NCI-H524 (cell line): Measurements from ENCODE around the gene IFFO2.

Experiments used
- DNase-seq, 2 experiments: peaks; one replicate each; lab custom pipeline; 2025; lab: John Stamatoyannopoulos, UW

The IFFO2 gene

GRCh38 chr1:18936814-18937481, 19.5 kb downstream of the IFFO2 start:
- peak in 1 of 2 experiments; percentile 17 for DNase-seq

DNA sequence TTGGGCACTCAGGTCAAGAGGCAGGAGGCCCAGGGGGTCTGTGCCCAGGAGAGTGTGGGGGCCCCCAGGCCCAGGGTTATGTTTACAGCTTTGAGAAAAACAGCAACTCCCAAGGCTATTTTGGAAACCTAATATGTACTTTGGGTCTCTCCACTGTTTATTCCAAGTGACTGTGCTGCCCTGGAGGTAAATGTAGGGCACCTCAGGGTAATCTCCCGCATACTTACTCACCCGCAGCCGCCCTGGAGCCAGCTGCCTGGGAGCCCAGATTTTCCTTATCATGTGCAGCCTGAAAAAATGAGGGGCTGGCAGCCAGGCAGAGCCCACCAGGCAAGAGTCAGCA, 20.0 kb downstream of the IFFO2 start:
- no peak for DNase-seq

- no peak for DNase-seq
Measured at GRCh38 chr1:18934205-18935000, 22.1 kb downstream of the IFFO2 start.

DNA sequence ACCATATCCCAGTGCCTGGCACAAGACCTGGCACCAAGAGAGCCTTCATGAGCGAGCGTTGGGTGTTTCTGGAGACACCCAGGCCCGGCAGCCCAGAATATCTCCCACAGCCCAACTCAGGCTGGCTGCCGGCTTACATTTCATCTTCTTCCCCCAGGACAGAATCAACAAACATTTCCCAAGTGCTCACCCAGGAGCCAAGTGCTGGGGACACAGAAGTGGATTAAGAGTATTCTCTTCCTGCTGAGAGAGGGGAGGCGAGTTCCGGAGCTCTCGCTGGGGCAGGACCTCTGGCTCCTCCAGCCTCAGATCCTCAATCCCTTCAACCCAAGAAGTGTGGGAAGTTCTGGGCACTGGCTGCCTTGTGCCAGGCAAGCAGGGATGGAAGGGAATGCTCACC, 23.6 kb downstream of the IFFO2 start:
- DNase-seq, result no peak

DNA sequence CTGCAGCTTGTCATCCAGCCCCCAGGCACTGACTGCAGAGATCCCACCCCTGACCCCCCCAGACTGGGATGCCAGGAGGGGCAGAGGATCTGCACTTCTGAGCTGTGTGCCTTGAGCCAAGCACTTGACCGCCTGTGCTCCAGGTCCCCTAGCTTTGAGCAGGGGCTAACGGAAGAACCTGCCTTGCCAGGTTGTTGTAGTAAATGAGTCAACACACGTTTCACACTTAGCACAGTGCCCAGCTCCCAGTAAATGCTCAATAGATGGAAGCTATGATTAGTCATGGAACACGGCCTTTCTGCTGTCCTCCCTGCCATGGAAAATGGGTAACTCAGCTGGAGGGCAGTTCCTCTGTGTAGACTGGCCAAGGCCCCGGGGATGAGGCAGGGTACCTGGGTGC, 24.1 kb downstream of the IFFO2 start:
- no peak for DNase-seq

- no peak for DNase-seq
Measured at GRCh38 chr1:18931730-18932129, 24.7 kb downstream of the IFFO2 start.

DNA sequence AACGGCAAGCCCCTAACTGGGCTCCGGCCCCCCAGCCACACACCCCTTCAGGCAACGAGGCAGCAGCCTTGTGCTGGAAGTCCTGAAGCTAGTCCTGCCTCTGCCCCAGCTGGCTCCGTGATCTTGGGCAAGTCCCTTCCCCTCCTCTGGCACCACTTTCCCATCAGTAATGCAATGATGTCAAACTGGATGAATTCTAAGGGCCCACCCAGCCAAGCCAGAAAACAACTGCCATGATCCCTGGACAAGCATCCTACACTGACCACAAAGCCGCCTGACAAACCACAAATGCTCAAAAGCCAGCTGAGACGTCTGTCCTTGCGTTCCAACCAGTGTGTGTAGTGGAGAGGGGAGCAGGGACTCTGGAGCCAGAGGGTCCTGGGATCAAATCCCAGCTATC, 26.8 kb downstream of the IFFO2 start:
- DNase-seq, result no peak

DNA sequence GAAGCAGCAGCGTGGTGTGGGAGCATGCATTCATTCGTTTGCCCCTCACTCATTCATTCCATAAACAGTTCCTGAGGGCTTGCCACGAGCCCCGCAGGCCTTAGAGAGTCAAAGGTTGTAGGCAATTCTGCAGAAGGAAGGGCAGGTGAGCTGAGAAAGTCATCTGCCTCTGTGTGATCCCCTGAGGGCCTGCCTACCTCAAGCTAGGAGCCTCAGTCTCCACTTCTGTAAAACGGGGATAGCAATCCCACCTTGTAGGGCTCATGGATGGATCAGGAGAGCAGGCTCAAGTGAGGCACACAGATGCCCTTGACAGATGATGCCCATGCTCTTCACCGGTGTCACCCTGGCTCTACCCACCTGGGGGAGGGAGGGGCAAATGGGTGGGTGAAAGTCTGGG, 27.5 kb downstream of the IFFO2 start:
- DNase-seq, result no peak

DNA sequence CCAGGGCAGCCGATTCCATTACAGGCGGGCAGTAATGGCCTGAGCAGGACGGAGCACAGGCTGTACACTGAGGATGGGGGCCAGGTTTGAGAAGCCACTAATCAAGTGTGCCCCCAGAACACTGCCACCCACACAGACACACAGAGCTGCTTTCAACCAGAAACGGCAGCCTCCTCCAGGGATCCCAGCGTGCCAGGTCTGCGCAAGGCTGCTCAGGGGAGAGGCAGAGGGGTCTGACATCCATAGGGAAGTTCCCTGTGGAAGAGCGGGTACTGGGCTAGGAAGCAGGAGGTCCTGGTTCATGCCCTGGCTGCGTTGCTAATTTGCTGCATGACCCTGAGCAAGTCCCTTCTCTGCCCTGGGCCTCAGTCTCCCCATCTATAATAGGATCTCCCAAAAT, 28.1 kb downstream of the IFFO2 start:
- no peak for DNase-seq

GRCh38 chr1:18927654-18928272, 28.7 kb downstream of the IFFO2 start:
- DNase-seq, result peak; percentile 65 to 85

GRCh38 chr1:18927082-18927653, 29.3 kb downstream of the IFFO2 start:
- no peak for DNase-seq

- DNase-seq, result no peak
Measured at GRCh38 chr1:18926315-18927081, 30.0 kb downstream of the IFFO2 start.

DNA sequence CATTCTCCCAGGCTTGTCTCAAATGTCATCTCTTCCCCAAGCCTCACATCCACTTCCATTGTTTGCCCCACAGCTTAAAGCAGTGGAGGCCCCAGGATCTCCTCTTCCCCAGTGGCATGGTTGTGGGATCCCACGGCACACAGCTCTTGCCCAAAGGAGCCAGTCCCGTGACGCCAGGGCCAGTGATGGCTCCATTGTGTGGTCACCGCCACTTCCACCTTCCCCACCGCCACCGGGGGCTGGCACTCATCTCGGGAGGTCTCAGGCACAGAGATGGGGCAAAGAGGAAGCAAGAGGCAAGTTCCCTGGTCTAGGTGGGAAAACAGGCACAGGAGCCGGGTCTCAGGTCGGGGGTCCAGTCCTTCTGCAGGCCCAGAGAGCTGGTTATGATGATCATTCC, 31.2 kb downstream of the IFFO2 start:
- DNase-seq, result no peak

DNA sequence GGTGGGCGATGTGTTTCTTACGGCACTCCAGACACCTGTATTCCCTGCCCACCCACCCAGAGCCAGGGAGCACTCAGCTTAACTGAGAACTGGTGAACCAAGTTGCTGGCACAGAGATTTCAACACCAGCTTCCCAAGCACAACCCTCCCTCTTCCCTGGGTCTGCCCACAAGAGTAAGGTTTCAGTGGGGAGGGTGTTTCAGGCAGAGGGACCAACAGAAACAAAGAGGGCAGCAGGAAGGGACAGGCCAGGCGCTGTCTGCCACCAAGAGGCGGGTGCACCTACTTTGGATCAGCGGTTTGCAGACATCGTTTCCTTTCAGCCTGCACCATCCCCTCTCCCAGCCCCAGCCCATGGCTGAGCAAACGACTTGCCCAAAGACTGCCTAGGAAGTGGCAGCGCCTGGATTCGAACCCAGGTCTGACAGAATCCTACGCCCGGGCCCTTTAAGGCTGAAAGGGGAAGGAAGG, 32.2 kb downstream of the IFFO2 start:
- peak in 1 of 2 experiments; percentile 71 for DNase-seq

GRCh38 chr1:18923756-18924211, 32.7 kb downstream of the IFFO2 start:
- peak; percentile 63 to 82 for DNase-seq

- DNase-seq, result no peak
Measured at GRCh38 chr1:18922848-18923755, 33.4 kb downstream of the IFFO2 start.

DNA sequence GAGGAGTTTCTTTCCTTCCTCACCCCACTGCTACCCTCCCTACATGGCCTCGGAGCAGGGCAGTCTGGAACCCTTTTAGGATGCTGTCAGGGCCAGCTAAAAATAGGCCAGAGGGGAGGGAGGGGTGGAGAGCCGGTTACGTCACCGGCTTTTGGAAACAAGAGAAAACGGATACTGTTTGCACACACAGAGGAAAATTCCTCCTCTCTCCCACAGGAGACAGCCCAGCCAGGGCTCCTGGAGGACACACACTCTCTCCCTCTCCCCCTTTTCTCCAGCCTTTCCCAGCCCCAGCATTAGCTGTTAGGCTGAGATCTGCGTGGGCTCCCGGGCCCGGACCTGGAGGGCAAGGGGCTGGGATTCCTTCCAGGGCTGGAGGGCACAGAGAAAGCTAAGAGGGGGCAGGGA, 34.2 kb downstream of the IFFO2 start:
- DNase-seq, result peak in 1 of 2 experiments; percentile 13

DNA sequence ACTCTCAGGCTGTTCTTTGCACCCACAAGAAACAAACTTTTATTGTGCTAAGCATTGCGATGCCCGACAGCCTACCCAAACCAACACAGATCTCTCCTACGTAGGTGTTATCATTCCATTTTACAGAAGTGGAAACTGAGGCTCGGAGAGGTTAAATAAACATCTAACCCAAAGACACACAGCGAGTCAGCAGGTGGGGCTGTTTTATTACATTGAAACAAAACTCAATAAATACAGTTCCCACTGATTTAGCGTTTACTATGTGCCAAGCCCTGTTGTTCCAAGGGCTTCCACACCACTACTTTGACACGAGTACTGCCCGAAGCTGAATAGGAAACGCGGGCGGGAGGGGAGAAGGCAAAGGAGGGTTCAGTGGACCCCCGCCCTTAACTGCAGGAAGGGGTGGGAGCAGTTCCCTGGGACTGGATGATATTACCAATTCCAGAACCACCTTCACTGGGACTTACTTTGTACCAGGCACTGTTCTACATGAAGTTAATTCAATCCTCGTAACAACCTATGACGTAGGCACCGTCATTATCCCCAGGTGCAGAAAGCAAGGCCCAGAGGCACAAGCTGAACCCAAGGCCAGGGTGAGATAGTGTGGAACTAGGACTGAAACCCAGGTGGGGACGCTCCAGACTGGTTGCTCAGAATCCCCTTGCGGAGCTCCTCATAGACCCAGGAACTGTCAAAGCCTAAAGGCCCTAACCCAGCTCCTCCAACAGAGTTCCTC, 34.8 kb downstream of the IFFO2 start:
- DNase-seq, result no peak

- no peak for DNase-seq
Measured at GRCh38 chr1:18920931-18921330, 35.5 kb downstream of the IFFO2 start.

GRCh38 chr1:18919956-18920355, 36.5 kb downstream of the IFFO2 start:
- no peak for DNase-seq
